Measurements from ENCODE around the gene MCRIP1. TPM values are rescaled to one million over a fixed set of nuclear protein-coding genes. Genes with fewer than 3 reads are reported as not detected.

MCRIP1 gene
- total RNA-seq, 1 experiment from 2014 or later, result 59.7 TPM

GRCh38 chr17:81859906-81860755 lies 27.0 kb upstream of the MCRIP1 start, which contains the start of gene P4HB:
Gene P4HB (minus strand): TSS chr17:81860535. CDS start chr17:81860471, 64 bp downstream.
- Histone ChIP-seq H3K4me3 (ENCODE audit: low read depth, low read length) (peak within 1 kb of the TSS; percentile 84), H3K4me1 (peaks cover 17% of the 10 kb centered on the region), H3K9me3 (no peaks in the 10 kb centered on the region), H3K36me3 (ENCODE audit: control insufficient read depth, insufficient read depth, low read length) (peaks cover 6% of the 10 kb centered on the region), H3K27me3 (replicated peaks; ENCODE audit: control insufficient read depth, insufficient read depth, low read length) (no peaks in the 10 kb centered on the region)
- peak in 1 of 2 experiments; percentile 46 for DNase-seq
- H3K36me3 Mint-ChIP-seq (ENCODE audit: insufficient read depth, unreplicated experiment), result peaks cover 98% of the 10 kb centered on the region
- H3K4me3 Mint-ChIP-seq (ENCODE audit: unreplicated experiment), result peak within 1 kb of the TSS; percentile 89
- no TSS peak for BruUV-seq (replicated peaks)
- H3K9me3 Mint-ChIP-seq (ENCODE audit: unreplicated experiment), result no peaks in the 10 kb centered on the region
- peak within 1 kb of the TSS; percentile 94 for H3K27ac Mint-ChIP-seq (ENCODE audit: unreplicated experiment)
- intact Hi-C loops (cut with micrococcal nuclease; ENCODE audit: unreplicated experiment), result loop anchor here (1.0 kb wide), 2 partner anchors 12 to 27 kb away; partner anchors contain the start of gene MCRIP1
- no peaks in the 10 kb centered on the region for H3K27me3 Mint-ChIP-seq (ENCODE audit: insufficient read depth, unreplicated experiment)
- H3K4me1 Mint-ChIP-seq (ENCODE audit: low read depth, unreplicated experiment), result peaks cover 18% of the 10 kb centered on the region
- TF ChIP-seq CTCF (IDR thresholded peaks at IDR 0.05; ENCODE audit: insufficient read depth in 1 of 2, low read depth in 1 of 2, low read length in 1 of 2, severe bottlenecking in 1 of 2, unreplicated experiment in 1 of 2), result no peak
- ChIA-PET POLR2A (interaction anchor here (0.5 to 1.2 kb wide), 7 partner anchors 10 to 493 kb away, joined by 3 to 7 read pairs (median 4); partner anchors contain the start of genes ALYREF, DCXR and MCRIP1), CTCF (no interaction called here)

- Histone ChIP-seq H3K9me3 (no peaks in the 10 kb centered on the region), H3K4me3 (ENCODE audit: low read depth, low read length) (peak overlapping the region; percentile 84), H3K27me3 (replicated peaks; ENCODE audit: control insufficient read depth, insufficient read depth, low read length) (no peaks in the 10 kb centered on the region), H3K4me1 (peaks cover 17% of the 10 kb centered on the region), H3K36me3 (ENCODE audit: control insufficient read depth, insufficient read depth, low read length) (peaks cover 8% of the 10 kb centered on the region)
- H3K36me3 Mint-ChIP-seq (ENCODE audit: insufficient read depth, unreplicated experiment), result peaks cover 98% of the 10 kb centered on the region
- no peaks in the 10 kb centered on the region for H3K9me3 Mint-ChIP-seq (ENCODE audit: unreplicated experiment)
- ChIA-PET CTCF (interaction anchor here (0.5 to 1.2 kb wide), 2 partner anchors 37 to 190 kb away, joined by 3 to 4 read pairs; no protein-coding TSS in a partner anchor), POLR2A (interaction anchor here (0.6 to 0.8 kb wide), 3 partner anchors 18 to 26 kb away, joined by 4 to 8 read pairs (median 4); partner anchors contain the start of gene MCRIP1)
- H3K27ac Mint-ChIP-seq (ENCODE audit: unreplicated experiment), result peak overlapping the region; percentile 94
- peak overlapping the region; percentile 89 for H3K4me3 Mint-ChIP-seq (ENCODE audit: unreplicated experiment)
- intact Hi-C loops (cut with micrococcal nuclease; ENCODE audit: unreplicated experiment), result no loop called here
- DNase-seq, result peak in 1 of 2 experiments; percentile 37
- TSS peak; percentile 54 for BruUV-seq (replicated peaks)
- no peaks in the 10 kb centered on the region for H3K27me3 Mint-ChIP-seq (ENCODE audit: insufficient read depth, unreplicated experiment)
- no peak for TF ChIP-seq CTCF (IDR thresholded peaks at IDR 0.05; ENCODE audit: insufficient read depth in 1 of 2, low read depth in 1 of 2, low read length in 1 of 2, severe bottlenecking in 1 of 2, unreplicated experiment in 1 of 2)
- peaks cover 18% of the 10 kb centered on the region for H3K4me1 Mint-ChIP-seq (ENCODE audit: low read depth, unreplicated experiment)
Measured at GRCh38 chr17:81858967-81859905, 26.1 kb upstream of the MCRIP1 start.

All from Caco-2 (cell line).